Measurements from ENCODE around the gene PSMD5. TPM values are rescaled to one million over a fixed set of nuclear protein-coding genes. Genes with fewer than 3 reads are reported as not detected.
A peak's percentile ranks its signal among the peaks of the same experiment; 100 is the strongest.

PSMD5 gene
- total and polyA plus RNA-seq, 9 of the 15 experiments (the other 6 are each of a cell fraction or from before 2014, with no cell fraction given) = 46.4 to 148 (median 76.3) TPM

DNA sequence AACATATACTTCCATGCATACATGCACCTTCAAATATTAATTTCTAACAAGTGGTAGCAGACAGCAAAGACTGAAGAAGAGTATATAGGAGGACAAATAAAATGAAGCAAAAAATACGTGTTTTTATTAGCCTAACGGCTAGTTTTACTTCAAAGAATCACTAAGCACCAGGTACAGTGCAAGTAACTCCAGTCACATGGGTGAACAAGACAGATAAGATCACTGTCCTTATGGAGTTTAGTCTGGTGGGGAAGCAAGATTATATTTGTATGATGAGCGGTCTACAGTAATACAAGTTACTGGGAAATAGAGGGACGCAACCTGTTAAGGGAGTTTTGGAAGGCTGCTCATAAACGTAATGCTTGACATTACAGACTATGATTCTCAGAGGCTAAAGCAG lies 65.5 kb downstream of the PSMD5 start (continued):
- TF ChIP-seq, protein P1, sequence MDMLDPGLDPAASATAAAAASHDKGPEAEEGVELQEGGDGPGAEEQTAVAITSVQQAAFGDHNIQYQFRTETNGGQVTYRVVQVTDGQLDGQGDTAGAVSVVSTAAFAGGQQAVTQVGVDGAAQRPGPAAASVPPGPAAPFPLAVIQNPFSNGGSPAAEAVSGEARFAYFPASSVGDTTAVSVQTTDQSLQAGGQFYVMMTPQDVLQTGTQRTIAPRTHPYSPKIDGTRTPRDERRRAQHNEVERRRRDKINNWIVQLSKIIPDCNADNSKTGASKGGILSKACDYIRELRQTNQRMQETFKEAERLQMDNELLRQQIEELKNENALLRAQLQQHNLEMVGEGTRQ (CRISPR knock-in tag; IDR thresholded peaks at IDR 0.05) = peak; percentile 63
- TF ChIP-seq, protein P2, sequence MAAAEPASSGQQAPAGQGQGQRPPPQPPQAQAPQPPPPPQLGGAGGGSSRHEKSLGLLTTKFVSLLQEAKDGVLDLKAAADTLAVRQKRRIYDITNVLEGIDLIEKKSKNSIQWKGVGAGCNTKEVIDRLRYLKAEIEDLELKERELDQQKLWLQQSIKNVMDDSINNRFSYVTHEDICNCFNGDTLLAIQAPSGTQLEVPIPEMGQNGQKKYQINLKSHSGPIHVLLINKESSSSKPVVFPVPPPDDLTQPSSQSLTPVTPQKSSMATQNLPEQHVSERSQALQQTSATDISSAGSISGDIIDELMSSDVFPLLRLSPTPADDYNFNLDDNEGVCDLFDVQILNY (CRISPR knock-in tag; IDR thresholded peaks at IDR 0.05) = no peak
- TF ChIP-seq L3MBTL2 (IDR thresholded peaks at IDR 0.05) (peak; percentile 36; the same call in 1 of the 2 replicates), PML (IDR thresholded peaks at IDR 0.05; ENCODE audit: low read length) (no peak)

DNA sequence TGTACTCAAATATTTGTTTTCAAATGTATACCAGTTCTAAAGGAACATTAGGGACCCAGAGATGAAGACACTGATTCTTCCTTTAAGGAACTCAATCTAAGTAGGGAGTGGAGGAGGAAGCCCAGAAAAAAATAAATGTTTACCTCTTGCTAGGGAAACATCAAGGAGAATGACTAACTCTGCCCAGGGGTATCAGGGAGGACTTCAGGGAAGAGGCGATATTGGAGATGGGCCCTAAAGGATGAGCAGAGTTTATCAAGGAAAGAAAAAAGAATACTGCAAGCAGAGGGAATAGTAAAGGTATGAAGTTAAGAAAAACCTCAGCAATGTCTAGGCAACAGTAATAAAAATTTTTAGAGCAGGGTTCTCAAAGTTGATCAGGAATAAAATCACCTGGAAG lies 65.9 kb downstream of the PSMD5 start:
- peak; percentile 12 for ATAC-seq
- Histone ChIP-seq H2AFZ (ENCODE audit: low read depth, low read length) (no peak overlapping the region), H3K4me3 (no peak overlapping the region), H3K4me1 (replicated peaks in 1 of 2; ENCODE audit: control insufficient read depth in 2 of 2, insufficient read depth in 2 of 2, low read length in 2 of 2) (peaks cover 17 to 38% of the 10 kb centered on the region in 2 experiments; a peak in 3 of 5 replicates), H3K9me3 (replicated peaks; ENCODE audit: control insufficient read depth, insufficient read depth, low read depth, low read length) (no peaks in the 10 kb centered on the region), H3K9me1 (ENCODE audit: control insufficient read depth, insufficient read depth, low read length) (no peaks in the 10 kb centered on the region), H4K20me1 (replicated peaks; ENCODE audit: control insufficient read depth, insufficient read depth, low read length) (no peaks in the 10 kb centered on the region), H3K9ac (ENCODE audit: insufficient read depth in 1 of 2, low read depth in 2 of 2, low read length in 2 of 2) (no peak overlapping the region), H3K79me2 (ENCODE audit: control insufficient read depth, insufficient read depth, low read length) (peaks cover 40% of the 10 kb centered on the region), H3K4me2 (ENCODE audit: insufficient read depth, low read length) (no peak overlapping the region; the same call in 1 of the 2 replicates), H3K27me3 (ENCODE audit: control insufficient read depth in 2 of 2, insufficient read depth in 2 of 2, low read length in 2 of 2) (no peaks in the 10 kb centered on the region), H3K36me3 (ENCODE audit: control insufficient read depth, insufficient read depth, low read length) (peaks cover 78% of the 10 kb centered on the region), H3K27ac (ENCODE audit: extremely low read depth, low read depth, low read length) (peak overlapping the region; percentile 22; the same call in 2 of the 3 replicates)
- TF ChIP-seq ZSCAN29 (IDR thresholded peaks at IDR 0.05) (no peak), RBM25 (IDR thresholded peaks at IDR 0.05; ENCODE audit: low read depth, low read length, severe bottlenecking) (peak; percentile 67), ADNP (tag; IDR thresholded peaks at IDR 0.05) (peak; percentile 44; the same call in 1 of the 2 replicates), TAF7 (tag; IDR thresholded peaks at IDR 0.05) (no peak), SMARCA4 (IDR thresholded peaks at IDR 0.05) (no peak), BCOR (IDR thresholded peaks at IDR 0.05) (peak; percentile 63), ZFP36 (IDR thresholded peaks at IDR 0.05; ENCODE audit: low read depth, low read length, partially characterized antibody) (peak; percentile 97), KDM1A (IDR thresholded peaks at IDR 0.05) (peak in 1 of 2 experiments; percentile 44; a peak in 1 of 4 replicates), SMARCA5 (IDR thresholded peaks at IDR 0.05) (peak; percentile 77; the same call in 1 of the 2 replicates)
- ChIA-PET POLR2A (interaction anchor here (1.3 kb wide), 1 partner anchor 17 kb away, joined by 5 read pairs; the partner anchor contains the start of gene FBXW2), CTCF (ENCODE audit: low intra/inter-chr PET ratio) (no interaction called here)
- no TSS peak for BruUV-seq (replicated peaks)
- intact Hi-C loops (cut with micrococcal nuclease) (no loop called here), in situ Hi-C loops (cut with MboI) (no loop called here)
- no peak for FAIRE-seq
- 100% methylated on average over 1 of the region's 1 CpG for WGBS (ENCODE audit: insufficient coverage, low coverage, missing lambda C conversion rate)
- DNase-seq (ENCODE audit: extremely low read depth in 1 of 4, low spot score in 3 of 4) = no peak
